GM21737 (cell line): ENCODE results near the gene COTL1.
"Not testable (repeated sequence)": the region's sequence is repeated elsewhere in the genome, so short reads cannot be mapped to it uniquely, and the experiment has no call there.

ENCODE experiments used
- ATAC-seq: cut with Tn5 transposase; IDR thresholded peaks from one replicate; pipeline ENCODE4 v1.9.1; 2021; ENCODE audit warnings: mild to moderate bottlenecking, moderate library complexity; ENCODE audit not compliant: unreplicated experiment

Gene COTL1

DNA sequence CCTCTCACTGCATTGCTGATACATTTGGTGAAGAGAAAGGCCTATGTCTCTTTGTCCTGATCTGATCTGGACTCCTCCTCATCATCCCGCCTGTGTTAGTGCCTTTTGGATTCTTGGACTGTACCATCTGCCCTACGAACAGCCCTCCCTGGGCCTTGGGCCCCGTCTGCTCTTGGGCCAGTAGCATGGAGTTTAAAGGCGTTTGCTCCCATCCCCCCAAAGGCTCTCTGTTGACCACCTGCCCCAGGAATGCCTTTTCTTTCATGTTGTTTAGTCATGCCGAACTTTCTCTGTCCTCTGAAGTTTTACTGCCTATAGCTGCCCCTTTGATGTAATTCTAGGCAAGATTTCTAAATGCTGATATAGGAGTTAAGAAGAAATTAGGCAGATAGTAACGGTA lies 82.5 kb downstream of the COTL1 start:
- ATAC-seq = no peak

DNA sequence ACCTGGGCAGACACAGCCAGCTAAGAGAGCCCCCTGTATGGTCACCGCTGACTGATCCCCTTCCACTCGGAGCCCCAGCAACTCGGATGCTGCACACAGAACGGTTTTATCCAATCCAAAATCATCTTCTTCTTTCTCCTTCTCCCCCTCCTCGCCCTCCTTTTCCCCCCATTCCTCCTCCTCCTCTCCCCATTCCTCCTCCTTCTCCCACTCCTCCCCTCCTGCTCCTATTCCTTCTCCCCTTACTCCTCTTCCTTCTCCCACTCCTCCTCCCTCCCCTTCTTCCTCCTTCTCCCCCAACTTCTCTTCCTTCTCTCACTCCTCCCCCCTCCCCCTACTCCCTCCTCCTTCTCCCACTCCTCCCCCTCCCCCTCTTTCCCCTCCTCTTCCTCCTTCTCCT lies 83.1 kb downstream of the COTL1 start:
- ATAC-seq = no peak

DNA sequence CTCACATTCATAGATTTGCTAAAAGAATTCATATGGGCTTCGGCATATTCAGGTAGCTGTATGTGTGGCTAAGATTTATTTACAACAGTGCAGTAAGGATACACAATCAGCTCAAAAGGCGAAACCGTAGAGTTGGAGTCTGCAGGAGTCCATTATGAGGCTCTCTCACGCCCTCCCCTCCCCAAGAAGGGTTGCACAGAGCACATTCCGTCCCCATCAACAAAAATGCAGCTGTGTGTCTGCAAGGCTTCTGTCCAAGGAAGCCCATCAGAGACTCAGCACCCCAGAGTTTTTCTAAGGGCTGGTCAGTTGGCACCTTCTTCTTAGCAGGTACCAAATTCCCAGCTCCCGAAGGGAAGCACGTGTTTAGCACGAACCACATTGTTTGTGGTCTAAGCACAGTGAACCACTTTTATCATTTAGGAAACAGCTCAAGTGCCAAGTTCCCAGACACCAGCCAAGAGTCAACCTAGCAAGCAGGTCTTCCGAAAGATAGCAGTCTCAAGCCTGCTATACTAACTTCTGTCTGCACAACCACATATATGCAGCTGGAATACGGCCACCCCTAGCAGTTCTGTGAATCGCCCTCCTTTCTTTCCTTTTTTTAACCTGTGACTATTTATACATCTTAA lies 84.9 kb downstream of the COTL1 start:
- ATAC-seq = no peak

DNA sequence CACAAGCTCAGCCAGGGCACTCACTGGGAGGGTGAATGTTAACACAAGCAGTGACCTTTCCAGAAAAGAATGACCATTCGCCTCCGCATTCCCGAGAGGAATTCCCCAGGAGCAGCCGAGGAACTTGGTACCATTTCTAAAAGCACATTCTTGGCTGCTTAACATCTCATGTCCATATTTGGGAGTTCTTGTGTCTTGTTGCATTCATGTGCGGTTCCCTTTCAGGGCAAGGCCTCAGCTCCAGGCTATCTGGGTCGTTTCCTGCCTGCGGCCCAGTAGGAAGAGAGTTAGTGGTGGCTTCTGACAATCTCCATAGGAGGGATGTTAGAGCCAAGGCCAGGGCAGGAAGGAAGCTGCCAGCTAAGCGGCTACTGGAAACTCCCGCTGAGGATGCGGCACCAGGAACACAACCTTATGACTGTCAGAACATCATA lies 85.6 kb downstream of the COTL1 start:
- no peak for ATAC-seq

DNA sequence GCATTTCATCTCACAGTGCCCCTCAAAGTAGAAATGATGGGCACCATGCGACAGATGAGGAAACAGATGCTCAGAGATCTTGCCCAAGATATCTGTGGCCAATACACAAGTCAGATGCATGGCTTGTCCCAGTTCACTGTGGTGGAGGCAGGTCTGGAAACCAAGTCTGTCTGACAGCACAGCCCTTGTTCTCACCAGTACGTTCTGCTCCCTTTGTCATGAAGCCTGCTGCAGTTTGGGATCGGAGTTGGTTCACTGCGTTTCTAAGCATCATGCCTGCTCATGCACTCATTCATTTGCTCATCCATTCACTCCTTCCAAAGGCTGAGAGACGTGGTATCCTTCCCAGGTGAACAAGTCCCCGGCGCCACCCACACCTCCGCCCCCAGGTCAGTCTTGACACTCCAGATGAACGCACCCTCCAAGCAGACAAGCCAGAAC lies 86.2 kb downstream of the COTL1 start:
- no peak for ATAC-seq

DNA sequence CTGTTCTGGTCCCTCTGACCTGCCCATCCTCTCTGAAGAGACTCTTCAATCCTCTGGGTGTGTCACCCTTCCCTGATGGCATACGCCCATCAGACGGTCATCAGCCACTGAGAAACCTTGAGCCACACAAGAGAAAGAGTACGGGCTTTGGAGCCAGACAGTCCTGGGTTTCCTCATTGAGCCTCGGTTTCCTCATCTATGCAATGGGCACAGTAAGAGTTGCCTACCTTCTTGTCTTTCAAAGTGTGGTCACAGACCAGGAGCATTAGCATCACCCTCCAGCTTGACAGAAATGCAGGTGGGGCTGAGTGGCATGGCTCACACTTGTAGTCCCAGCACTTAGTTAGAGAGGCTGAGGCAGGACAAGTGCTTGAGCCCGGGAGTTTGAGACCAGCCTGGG lies 87.3 kb downstream of the COTL1 start:
- no peak for ATAC-seq

DNA sequence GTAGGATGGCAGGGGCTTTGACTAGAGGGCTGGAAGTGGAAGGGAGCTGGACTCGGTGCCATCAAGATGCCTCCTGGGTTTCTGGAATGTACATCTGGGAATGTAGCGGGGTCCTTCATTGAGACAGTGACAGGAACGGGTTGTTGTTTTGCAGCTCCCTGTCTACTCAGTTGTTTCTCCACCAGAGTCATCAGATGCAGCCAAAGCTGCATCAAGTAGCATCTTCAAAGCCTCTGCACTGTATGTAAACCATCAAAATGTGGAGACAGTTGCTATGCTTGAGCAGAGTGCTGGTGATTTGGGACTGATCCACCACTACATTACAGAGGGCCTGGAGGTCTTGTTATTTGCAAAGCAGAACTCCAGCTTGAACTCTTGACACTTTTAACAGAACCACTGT lies 88.3 kb downstream of the COTL1 start:
- no peak for ATAC-seq

DNA sequence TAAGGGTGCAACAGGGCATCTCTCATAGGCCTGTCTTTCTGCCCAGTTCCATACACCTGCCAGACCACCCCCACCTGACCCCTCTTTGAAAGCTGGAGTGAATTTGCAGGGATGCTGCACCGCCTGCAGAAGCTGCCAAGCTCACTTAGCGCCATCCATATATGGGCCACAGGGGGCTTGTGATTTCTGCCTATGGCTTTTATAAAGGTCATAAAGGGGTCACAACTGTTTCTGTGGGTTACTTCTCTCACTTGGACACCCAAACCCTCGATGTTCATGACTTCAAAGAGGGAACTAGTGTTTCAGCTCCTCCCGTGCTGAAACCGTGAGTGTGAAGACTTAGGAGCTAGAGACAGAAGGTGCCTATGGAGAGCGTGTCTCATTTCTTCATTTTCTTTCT lies 89.6 kb downstream of the COTL1 start:
- no peak for ATAC-seq

DNA sequence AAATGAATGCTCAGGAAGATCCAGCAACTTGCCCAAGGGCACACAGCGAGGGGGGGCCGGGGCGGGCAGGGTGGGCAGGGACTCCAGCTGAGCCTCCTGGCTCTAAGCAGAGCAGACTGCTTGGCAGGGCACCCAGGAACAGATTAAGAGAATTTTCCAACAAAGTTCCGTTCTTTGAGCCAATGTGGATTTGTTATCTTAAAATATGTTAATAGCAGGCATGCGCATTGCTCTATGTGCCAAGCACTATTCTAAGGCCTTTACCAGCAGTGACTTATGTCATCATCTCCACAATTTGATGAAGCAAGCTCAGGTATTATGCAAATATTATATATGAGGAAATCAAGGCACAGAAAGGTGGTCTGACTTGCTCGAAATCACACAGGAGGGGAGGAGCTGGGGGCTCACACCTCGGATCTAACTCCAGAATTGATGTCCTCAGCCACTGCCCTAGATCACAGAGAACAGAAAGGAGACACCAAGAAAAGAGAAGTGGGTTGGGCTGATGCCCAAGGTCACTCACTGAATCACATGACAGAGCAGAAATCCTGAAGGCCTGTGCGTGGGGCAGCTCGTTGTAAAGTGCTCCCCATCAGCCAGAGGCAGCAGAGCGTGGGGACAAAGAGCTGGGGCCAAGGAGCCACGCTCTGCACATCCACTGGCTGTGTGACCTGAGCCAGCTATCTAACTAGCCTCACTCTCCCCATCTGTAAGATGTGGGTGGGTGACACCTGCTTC lies 90.2 kb downstream of the COTL1 start:
- ATAC-seq = no peak

DNA sequence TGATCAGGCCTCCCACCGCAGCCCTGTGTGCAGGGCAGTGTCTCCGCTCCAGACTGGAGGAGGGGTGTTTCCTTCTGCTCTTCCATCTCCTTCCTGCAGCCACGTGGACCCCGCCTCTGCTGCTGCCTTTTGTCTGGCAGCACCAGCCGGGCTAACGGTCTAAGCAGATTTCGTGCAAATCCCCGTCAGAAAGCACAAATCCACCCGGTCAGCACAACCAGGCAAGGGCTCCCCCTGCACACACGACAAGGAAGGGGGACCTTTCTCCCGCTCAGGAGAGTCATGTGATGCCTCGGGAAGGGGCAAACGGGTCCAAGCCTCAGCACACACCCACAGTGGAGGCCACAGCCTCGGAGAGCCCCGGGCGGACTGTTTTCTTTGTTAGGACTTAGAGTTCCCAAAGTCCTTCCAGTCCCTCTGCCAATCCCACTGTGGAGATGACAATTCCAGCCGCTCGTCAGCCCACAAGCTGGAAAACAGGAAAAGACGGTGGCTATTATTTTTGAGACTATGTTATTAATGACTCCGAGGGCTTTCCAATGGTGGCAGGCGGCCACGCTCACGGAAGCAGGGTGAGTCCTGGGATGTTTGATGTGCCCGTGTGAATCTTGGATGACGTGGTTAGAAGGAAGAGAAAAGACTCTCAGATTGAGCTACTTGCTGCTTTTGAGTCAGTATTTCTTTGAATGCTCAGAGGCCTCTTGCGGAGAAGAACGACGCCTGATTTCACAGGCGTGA lies 90.9 kb downstream of the COTL1 start:
- no peak for ATAC-seq

DNA sequence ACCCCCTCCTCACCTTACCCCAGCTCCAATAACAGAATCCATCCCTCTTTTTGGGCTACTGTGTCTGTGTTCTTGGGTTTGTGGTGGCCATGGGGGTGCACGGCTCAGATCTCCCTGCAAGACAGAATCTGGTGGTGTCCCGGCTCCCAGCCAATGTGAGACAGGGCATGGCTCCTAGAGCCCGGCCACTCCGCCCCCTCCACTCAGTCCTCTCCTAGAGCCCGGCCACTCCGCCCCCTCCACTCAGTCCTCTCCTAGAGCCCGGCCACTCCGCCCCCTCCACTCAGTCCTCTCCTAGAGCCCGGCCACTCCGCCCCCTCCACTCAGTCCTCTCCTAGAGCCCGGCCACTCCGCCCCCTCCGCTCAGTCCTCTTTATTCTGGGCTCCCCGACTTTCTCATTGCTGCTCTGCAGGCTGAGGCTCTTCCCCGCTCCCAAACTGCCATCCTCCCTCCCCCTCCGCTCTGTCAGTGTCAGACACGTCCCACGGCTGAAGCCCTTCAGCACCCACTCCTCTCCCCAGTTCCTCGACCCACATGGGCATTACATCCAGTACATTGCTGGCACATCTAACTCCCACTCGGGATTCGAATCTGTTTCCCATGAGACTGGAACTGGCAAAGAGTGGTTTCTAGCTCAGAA lies 92.8 kb downstream of the COTL1 start:
- ATAC-seq = not testable (repeated sequence)

DNA sequence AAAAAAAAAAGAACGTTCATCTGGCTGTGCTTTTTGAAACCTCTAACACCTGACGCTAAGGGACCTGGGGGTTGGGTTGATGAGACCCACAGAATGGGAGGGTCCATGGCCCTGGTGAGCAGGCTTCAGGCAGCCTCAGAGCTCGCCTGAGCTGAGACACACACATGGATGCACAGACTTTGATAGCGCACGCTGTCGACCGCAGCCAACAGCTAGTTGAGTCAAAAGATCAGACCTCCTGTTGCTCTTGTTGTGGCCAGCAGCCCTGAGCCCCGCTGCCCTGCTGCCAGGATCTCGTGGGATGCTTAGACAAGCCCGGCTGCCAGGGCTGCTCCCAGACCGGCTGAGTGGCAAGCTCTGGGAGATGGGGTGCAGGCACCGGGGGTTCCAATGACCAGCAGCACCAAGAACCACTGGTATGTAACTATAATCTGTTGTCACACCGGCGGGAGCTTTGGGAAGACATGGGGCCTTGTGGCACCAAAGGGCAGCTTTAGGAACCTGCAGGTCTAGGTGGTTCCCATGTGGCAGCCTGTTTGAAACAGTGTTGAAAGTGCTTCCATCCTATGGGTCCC lies 93.4 kb downstream of the COTL1 start:
- no peak for ATAC-seq

DNA sequence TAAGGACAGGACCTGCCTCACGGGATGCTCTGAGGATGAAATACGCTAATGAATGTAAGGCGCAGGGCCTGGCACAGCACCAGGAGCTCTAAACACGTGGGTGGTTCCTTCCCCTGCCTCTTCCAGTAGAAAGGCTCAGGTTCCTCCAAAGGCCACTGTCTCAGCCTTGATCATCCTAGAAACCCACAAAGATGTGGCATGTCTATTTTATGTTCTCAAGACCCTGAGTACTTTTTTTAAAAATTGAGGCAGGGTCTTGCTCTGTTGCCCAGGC lies 96.4 kb downstream of the COTL1 start:
- ATAC-seq = no peak

DNA sequence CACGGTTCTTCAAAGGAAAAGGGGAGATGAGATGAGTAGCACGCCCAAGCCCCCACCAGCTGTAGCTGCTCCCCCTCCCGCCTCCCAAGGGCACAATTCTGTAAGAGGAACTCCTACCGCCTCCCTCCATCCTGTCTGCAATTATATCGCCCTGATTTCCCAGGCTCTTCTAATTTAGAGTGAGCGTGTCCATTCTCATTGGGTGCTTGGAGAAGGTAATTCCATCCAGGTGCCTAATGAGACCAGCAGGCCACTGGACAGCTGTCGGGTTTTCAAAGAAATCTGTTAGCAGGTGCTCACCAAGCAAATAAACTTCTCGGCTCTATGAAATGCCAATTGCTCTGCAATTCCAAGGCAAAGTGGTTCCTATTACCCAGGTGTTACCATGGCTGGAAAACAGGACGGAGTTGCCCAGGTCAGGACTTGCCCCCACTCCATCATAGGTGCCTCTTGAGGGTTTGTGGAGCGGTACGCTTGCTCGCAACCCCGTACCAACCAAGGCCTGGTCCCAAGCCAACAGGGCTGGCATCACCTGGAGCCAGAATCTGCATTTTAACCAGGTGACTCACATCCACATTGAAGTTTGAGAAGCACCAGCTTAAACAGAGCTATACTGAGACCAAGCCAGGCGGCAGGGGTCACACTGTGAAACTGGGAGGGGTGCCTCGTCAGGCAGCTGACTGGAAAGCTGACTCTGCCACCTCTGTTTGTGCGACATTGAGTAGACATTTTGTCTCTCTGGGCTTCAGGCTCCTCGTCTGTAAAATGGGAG lies 97.0 kb downstream of the COTL1 start:
- no peak for ATAC-seq

DNA sequence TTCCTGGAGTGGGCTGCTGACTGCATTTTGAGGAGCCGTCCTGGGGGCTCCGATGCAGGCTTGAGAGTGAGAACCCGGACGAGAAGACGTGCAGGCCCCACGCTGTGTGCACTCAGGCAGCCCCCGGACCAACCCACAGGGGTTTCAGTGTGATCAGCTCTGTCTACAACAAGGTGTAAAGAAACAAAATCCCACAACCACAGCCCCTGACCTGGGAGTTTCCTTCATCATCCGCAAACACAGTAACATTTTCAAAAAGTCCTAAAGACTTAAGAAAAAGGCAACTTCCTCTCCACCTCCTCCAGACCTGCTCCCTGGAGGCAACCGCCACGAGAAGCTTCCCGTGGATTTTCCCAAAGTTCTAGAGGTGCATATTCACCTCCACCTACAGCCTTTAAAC lies 98.0 kb downstream of the COTL1 start:
- ATAC-seq = no peak

DNA sequence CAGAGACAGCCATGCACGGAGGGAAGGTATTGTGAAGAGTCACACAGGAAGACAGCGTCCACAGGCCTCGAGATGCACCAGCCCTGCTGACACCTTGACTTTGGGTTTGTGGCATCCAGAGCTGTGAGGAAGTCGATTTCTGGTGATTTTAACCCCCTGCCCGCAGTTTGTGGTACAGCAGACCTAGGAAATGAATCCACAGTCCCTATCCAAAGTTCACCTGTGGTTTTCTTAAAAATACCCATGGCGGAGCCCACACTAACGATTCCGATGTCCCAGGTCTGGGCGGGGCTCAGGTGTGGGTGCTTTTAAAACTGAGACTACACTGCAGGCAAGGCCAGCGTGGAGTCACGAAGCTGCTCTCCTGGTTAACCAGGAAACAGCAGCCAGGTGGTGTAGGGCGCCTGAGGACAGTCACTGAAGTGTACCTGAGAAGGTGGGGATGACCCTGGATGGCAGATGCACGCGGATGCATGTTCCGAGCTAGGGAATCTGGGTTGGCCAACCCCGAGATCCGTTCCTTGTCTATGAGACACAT lies 99.0 kb downstream of the COTL1 start:
- ATAC-seq = no peak

DNA sequence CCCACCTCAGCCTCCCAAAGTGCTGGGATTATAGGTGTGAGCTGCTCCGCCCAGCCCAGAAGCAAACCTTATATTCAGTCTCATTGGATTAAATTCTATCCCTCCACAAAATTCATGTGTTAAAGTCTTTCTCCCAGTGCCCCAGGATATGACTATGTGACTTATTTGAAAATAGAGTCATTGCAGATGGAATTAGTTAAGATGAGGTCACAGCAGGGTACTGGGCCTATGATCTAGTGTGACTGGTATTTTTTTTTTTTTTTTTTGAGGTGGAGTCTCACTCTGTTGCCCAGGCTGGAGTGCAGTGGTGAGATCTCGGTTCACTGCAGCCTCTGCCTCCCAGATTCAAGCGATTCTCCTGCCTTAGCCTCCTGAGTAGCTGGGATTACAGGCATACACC lies 99.7 kb downstream of the COTL1 start:
- ATAC-seq = not testable (repeated sequence)

DNA sequence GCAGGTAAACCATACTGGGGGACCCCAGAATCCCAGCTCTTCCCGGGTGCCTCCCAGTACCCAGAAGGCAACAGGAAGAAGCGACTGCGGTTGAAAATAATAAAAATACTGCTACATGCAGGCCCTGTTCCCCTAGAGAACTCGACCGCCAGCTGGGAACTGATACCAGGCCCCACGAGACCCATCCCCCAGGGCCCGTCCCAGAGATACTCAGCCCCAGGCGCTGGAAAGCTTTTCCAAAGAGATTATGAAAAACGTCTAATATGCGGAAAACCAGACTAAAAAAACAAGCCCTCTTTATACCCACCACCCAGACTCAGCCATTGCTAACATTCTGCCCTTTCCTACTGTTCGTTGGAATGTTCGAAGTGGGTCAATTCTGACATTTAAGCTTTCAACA lies 100.5 kb downstream of the COTL1 start:
- no peak for ATAC-seq
